Skeletal muscle tissue (tissue), 4 donors: ENCODE measurements around the gene STXBP5. TPM values are rescaled to one million over a fixed set of nuclear protein-coding genes. Genes with fewer than 3 reads are reported as not detected.

Experiments
- H3K27ac ChIP-seq: one replicate; pipeline ENCODE4 v1.7.0; 2013; ENCODE audit warnings: mild to moderate bottlenecking, low read depth, low read length, inconsistent platforms
- H3K27me3 ChIP-seq, 3 donors: one replicate each; pipeline ENCODE4 v1.7.0; 2013; ENCODE audit warnings: low read length in 3 of 3; ENCODE audit not compliant: control insufficient read depth in 3 of 3, insufficient read depth in 3 of 3
- H3K36me3 ChIP-seq, 3 donors: one replicate each; pipeline ENCODE4 v1.7.0; 2013; ENCODE audit warnings: low read length in 3 of 3; ENCODE audit not compliant: control insufficient read depth in 3 of 3, insufficient read depth in 3 of 3
- H3K4me1 ChIP-seq, 3 donors: one replicate each; pipeline ENCODE4 v1.7.0; 2013; ENCODE audit warnings: low read length in 3 of 3, mild to moderate bottlenecking in 3 of 3; ENCODE audit not compliant: control insufficient read depth in 3 of 3, insufficient read depth in 3 of 3
- H3K4me3 ChIP-seq, 3 donors: one replicate each; pipeline ENCODE4 v1.7.0; 2013; ENCODE audit warnings: low read length in 3 of 3
- H3K9ac ChIP-seq, 3 donors: one replicate each; pipeline ENCODE4 v1.7.0; 2013; ENCODE audit warnings: low read length in 3 of 3, mild to moderate bottlenecking in 3 of 3, moderate library complexity in 2 of 3, low read depth in 1 of 3
- H3K9me3 ChIP-seq, 3 donors: one replicate each; pipeline ENCODE4 v1.7.0; 2013; ENCODE audit warnings: low read length in 3 of 3; ENCODE audit not compliant: control insufficient read depth in 3 of 3
- total RNA-seq: library from RNA; depleted of rRNA; stranded (reverse); fragments of >200 nt; gene quantifications from one replicate; pipeline ENCODE4 v1.2.3, GENCODE V29; 2014
- donor health status: Osteomylitis.

Gene STXBP5
- total RNA-seq, 1 donor from 2014 or later: 14.6 TPM

GRCh38 chr6:147218797-147219196 lies 14.6 kb downstream of the STXBP5 start:
- no peak overlapping the region for H3K9ac ChIP-seq
- H3K9me3 ChIP-seq: no peaks in the 10 kb centered on the region
- no peaks in the 10 kb centered on the region for H3K4me1 ChIP-seq
- no peak overlapping the region for H3K27ac ChIP-seq
- no peaks in the 10 kb centered on the region for H3K27me3 ChIP-seq
- H3K36me3 ChIP-seq: peaks cover 0 to 2% (median 0%) of the 10 kb centered on the region in 3 donors
- H3K4me3 ChIP-seq: no peak overlapping the region

DNA sequence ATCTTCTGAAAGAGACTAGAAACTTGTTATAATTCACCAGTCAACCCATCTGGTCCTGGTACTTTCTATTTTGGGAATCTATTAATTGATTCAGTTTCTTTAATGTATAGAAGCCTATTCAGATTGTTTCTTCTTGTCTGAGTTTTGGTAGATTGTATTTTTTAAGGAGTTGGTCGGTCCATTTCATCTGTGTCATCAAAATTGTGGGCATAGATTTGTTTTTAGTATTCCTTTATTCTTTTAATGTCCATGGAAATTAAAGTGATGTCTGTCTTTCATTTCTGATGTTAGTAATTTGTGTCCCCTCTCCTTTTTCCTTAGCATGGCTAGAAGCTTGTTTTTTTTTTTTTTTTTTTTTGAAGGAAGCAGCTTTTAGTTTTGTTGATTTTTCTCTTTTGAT lies 15.2 kb downstream of the STXBP5 start:
- Histone ChIP-seq H3K27ac (no peak overlapping the region), H3K4me3 (no peak overlapping the region), H3K27me3 (no peaks in the 10 kb centered on the region), H3K9me3 (no peaks in the 10 kb centered on the region), H3K9ac (no peak overlapping the region), H3K4me1 (no peaks in the 10 kb centered on the region), H3K36me3 (peaks cover 0 to 2% (median 0%) of the 10 kb centered on the region in 3 donors)

DNA sequence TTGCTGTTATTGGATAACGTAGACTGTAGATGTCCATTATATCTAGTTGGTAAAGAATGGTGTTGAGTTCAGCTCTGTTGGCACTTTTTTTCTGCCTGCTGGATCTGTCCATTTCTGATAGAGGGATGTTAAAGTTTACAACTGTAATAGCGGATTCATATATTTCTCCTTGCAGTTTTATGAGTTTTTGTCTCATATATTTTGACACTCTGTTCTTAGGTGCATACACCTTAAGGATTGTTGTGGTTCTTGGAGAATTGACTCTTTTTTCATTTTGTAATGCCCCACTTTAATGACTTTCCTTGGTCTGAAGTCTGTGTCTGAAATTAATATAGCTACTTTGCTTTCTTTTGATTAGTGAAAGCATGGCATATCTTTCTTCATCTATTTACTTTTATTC lies 16.1 kb downstream of the STXBP5 start:
- no peak overlapping the region for H3K27ac ChIP-seq
- H3K9me3 ChIP-seq: no peaks in the 10 kb centered on the region
- no peak overlapping the region for H3K9ac ChIP-seq

GRCh38 chr6:147221739-147222138 lies 17.5 kb downstream of the STXBP5 start:
- Histone ChIP-seq H3K9me3 (no peaks in the 10 kb centered on the region), H3K27ac (no peak overlapping the region), H3K4me1 (no peaks in the 10 kb centered on the region), H3K4me3 (no peak overlapping the region), H3K27me3 (no peaks in the 10 kb centered on the region), H3K9ac (no peak overlapping the region), H3K36me3 (peaks cover 0 to 2% (median 0%) of the 10 kb centered on the region in 3 donors)

More for the DNA sequence above, 16.1 kb downstream of the STXBP5 start:
- Histone ChIP-seq H3K4me3 (no peak overlapping the region), H3K4me1 (no peaks in the 10 kb centered on the region), H3K36me3 (peaks cover 0 to 2% (median 0%) of the 10 kb centered on the region in 3 donors), H3K27me3 (no peaks in the 10 kb centered on the region)

- Histone ChIP-seq H3K4me1 (no peaks in the 10 kb centered on the region), H3K4me3 (no peak overlapping the region), H3K9me3 (no peaks in the 10 kb centered on the region), H3K27me3 (no peaks in the 10 kb centered on the region), H3K27ac (no peak overlapping the region), H3K36me3 (peaks cover 0 to 2% (median 0%) of the 10 kb centered on the region in 3 donors), H3K9ac (no peak overlapping the region)
These were observed 18.1 kb downstream of the STXBP5 start for GRCh38 chr6:147222160-147222838.

DNA sequence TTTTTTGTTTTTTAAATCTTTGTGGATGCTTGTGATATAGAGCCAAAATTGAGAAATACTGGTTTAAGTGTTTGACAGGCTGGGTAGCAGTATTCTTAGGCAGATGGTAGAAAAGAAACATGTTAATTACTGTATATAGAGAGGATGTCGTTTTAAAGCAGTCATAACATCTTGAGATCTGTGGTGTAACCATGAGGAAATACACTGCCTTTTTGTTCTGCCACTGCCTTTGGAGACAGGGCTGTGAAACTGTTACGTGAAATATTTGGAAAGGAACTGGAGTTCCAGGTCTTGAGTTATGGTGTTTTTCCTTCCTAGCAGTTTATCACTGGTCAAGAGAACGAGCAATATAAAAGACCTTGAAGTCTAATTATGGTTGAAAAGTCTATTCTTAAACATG lies 19.5 kb downstream of the STXBP5 start:
- H3K27me3 ChIP-seq: no peaks in the 10 kb centered on the region
- H3K9me3 ChIP-seq: no peaks in the 10 kb centered on the region
- H3K4me3 ChIP-seq: no peak overlapping the region
- H3K4me1 ChIP-seq: no peaks in the 10 kb centered on the region
- no peak overlapping the region for H3K27ac ChIP-seq
- no peaks in the 10 kb centered on the region for H3K36me3 ChIP-seq
- H3K9ac ChIP-seq: no peak overlapping the region

DNA sequence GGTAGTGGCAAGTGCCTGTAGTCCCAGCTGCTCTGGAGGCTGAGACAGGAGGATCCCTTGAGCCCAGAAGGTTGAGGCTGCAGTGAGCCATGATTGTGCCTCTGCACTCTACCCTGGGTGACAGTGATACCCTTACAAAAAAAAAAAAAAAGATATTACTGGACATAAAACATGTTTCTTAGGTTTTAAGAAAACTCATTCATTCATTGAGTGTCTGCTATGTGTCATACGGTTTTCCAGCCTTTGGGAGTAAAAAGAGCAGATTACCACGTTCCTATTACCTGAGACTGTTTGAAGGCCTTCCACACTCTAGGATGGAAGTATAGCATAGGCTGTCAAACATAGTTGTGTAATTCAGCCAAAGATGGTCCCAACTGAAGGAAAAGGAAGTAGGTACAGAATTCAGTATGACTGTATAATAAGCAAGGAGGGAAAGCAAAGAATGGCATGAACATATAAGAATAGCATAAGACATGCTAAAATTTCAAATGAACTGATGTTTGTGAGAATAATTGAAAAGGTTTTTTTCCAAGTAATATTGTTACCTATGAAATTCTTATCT lies 22.0 kb downstream of the STXBP5 start:
- Histone ChIP-seq H3K27ac (no peak overlapping the region), H3K9ac (no peak overlapping the region), H3K27me3 (no peaks in the 10 kb centered on the region), H3K9me3 (no peaks in the 10 kb centered on the region), H3K4me3 (no peak overlapping the region), H3K4me1 (no peaks in the 10 kb centered on the region), H3K36me3 (no peaks in the 10 kb centered on the region)

- Histone ChIP-seq H3K9ac (no peak overlapping the region), H3K4me3 (no peak overlapping the region), H3K27ac (no peak overlapping the region), H3K27me3 (no peaks in the 10 kb centered on the region), H3K36me3 (no peaks in the 10 kb centered on the region), H3K9me3 (no peaks in the 10 kb centered on the region), H3K4me1 (no peaks in the 10 kb centered on the region)
These were observed 22.7 kb downstream of the STXBP5 start for GRCh38 chr6:147226877-147227276.

- H3K9me3 ChIP-seq: no peaks in the 10 kb centered on the region
- no peak overlapping the region for H3K9ac ChIP-seq
- H3K4me1 ChIP-seq: no peaks in the 10 kb centered on the region
- H3K36me3 ChIP-seq: no peaks in the 10 kb centered on the region
- no peak overlapping the region for H3K27ac ChIP-seq
- H3K27me3 ChIP-seq: no peaks in the 10 kb centered on the region
- H3K4me3 ChIP-seq: no peak overlapping the region
These were observed 23.6 kb downstream of the STXBP5 start for GRCh38 chr6:147227770-147228320.

DNA sequence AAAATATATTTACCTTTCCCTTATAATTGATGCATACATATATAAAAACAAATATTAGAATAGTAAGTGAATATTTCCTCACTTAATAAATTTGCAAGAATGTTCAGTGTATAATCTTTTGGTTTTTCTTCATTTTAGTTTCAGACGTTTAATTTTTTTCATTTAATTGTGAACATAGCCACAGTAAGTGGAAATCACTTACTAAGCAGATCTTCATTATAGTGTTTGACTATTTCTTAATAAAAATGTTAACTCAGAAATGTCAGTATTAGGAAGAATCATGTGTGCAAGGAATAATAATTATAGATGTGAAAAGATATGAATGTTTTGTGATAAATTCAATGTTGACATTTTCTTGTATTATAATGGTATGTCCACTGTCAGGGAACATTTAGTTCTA lies 27.4 kb downstream of the STXBP5 start:
- Histone ChIP-seq H3K27me3 (no peaks in the 10 kb centered on the region), H3K4me3 (no peak overlapping the region), H3K27ac (no peak overlapping the region), H3K9me3 (no peaks in the 10 kb centered on the region), H3K36me3 (peaks cover 0 to 2% (median 0%) of the 10 kb centered on the region in 3 donors), H3K9ac (no peak overlapping the region), H3K4me1 (no peaks in the 10 kb centered on the region)
